Neural progenitor cell (in vitro differentiated cells): ENCODE measurements around the gene PTPRC.

Source experiments
- CTCF ChIP-seq: fragments of 200-600 bp; sonication (generic); IDR thresholded peaks from 2 replicates; pipeline ENCODE4 v1.5.1; 2017; ENCODE audit warnings: antibody characterized with exemption, mild to moderate bottlenecking
- EZH2 ChIP-seq: fragments of 200-600 bp; sonication (generic); IDR thresholded peaks from 2 replicates; pipeline ENCODE4 v1.6.1; 2017; ENCODE audit warnings: antibody characterized with exemption, mild to moderate bottlenecking, moderate library complexity

DNA sequence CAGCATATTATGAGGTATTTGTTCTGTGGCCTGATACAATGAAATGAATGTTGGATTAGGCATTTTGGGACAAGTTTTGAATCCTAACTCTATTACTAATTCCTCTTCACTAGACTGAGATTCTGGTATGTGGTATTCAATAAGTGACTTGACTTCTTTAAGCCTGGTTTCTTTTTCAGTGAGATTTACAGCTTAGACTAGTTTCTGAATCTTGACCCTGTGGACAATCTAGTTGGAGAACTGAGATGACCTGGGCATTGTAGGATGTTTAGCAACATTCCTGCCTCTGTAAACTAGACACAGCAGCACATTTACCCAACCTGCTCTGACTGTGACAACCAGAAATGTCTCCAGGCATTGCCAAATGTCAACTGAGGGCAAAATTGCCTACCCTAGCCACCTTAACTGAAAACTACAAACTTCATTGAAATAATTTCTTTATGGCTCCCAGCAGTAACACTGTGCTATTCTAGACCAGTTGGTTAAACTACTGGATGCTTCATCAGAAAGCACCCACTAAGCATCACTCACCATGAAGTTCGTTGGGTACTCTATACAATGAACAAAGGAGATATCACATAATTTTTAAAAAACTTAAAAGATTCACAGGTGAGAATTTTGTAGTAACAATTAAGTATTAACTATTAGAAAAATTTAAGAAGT, 16.8 kb downstream of the PTPRC start:
- TF ChIP-seq EZH2 (no peak), CTCF (no peak)
